Cortex of kidney (tissue), 1 donor: Measurements from ENCODE around the gene PYCR2.
"Not testable (repeated sequence)": the region's sequence is repeated elsewhere in the genome, so short reads cannot be mapped to it uniquely, and the experiment has no call there.

Experiments used
- DNase-seq: peaks from one replicate; lab custom pipeline; 2025; lab: John Stamatoyannopoulos, UW

The PYCR2 gene

DNA sequence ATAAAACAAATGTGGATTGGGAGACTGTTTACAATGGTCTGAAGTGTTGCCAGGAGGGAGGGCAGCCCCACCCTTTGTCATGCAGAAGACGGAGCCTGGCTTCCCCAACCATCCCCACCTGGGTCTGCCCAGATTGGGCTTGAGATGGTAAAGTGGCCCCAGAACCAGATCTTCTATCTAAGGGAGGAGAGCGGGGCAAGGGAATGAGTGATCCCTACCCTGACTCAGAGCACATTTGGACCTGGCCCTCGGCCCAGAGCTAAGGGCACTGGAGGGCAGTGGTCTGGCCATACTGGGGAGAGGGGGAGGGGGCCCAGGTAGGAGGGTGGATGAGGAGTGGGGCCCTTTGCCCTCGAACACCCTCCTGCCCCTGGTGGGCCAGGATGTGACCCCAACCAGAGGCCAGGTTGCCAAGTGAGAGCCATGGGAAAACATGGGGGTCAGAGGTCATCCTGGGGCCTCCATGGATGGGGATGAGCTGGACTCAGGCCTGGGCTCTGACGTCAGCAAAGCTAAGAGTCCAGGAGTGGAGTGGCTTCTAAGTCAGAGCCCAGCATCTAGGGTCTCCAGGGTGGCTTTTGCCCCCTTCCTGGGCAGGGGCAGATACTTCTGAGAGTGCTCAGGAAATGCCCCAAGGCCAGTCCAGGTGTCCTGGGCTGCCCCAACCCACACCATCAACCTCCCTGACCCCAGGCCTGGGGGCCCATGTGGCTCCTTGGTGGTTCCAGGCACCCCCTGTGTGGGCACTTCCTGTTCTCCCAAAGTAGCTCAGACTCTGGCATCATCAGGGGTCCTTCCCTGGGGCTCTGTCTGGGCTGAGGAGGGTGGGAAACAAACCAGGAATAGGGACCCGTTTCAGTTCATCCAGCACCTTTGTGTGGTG lies 33.5 kb downstream of the PYCR2 start:
- DNase-seq: no peak

DNA sequence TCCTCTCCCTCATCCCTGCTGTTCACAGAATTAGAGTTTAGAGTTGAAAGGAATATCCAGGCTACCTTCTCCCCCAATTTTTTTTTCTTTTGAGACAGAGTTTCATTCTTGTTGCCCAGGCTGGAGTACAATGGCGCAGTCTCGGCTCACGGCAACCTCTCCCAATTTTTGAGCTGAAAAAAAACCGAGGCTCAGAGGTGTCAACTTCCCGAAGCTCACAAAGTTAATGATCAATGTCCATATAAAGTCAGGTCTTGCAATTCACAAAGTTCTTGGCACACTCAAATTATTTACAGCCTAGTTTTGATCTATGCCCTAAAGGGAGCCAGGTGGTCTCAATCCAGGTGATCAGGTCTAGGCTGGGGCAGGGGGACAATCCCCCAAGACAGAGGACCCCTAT lies 34.3 kb downstream of the PYCR2 start:
- DNase-seq: no peak

DNA sequence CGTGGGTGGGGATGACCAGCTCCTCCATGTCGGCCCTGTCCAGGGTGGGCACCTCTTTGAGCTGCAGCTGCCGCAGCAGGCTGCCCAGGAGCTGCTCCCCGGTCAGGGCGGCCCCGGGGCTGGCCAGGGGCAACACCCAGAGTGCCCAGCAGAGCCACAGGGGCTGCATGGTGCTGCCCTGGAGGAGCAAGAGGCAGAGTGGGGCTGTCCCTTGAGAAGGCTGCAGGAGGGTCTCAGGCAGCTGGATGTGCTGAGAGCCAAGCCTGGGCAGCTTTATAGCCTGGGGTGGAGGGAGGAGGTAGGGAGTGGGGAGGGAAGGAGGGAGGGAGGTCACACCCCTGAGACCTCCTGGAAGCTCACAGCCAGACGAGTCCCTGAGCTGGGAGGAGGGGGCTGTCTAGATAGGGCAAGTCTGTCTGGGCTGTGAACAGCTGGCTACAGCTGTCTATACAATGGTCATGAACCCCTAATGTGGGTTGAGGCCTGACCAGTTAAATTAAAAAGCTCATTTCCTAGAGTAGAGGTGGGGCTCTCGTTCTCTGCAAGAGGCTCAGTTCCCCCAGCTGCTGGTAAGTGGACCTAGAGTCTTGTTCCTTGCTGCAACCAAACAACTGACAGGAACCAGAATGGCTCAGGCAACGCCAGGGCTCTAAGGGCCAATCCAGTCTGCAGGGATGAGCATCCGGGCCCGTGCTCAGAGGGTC lies 35.0 kb downstream of the PYCR2 start, which contains the start of gene LEFTY1:
Gene LEFTY1 (minus strand): TSS at position 249 of the 704 bp plus-strand sequence. CDS start 80 bp downstream, at position 169.
- no peak for DNase-seq

DNA sequence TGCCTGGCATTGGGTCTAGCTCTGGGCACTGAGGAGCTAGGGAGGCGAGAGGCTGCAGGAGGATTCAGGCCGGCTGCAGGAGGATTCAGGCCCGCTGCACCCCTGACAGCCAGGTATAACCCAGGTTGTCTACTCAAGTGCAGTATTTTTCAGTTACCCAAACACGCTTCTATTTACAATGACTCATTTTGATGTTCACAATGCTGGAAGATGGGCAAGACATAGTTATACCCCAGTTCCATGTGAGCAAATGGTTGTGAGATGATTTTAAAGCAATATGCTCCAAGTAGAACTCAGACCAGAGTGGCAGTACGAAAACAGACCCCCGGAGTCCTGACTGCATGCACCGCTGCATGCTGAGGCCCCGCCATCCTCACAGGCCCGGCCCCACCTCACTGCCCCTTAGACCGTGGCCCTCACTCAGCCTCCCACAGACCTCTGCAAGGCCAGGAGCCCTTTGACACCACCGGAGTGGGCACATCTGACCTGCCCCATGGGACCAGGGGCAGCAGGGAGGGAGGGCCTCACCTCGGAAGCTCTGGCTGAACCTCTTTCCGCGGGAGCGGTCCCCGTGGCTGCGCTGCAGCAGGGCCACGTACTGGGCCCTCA lies 35.7 kb downstream of the PYCR2 start:
- DNase-seq: no peak

DNA sequence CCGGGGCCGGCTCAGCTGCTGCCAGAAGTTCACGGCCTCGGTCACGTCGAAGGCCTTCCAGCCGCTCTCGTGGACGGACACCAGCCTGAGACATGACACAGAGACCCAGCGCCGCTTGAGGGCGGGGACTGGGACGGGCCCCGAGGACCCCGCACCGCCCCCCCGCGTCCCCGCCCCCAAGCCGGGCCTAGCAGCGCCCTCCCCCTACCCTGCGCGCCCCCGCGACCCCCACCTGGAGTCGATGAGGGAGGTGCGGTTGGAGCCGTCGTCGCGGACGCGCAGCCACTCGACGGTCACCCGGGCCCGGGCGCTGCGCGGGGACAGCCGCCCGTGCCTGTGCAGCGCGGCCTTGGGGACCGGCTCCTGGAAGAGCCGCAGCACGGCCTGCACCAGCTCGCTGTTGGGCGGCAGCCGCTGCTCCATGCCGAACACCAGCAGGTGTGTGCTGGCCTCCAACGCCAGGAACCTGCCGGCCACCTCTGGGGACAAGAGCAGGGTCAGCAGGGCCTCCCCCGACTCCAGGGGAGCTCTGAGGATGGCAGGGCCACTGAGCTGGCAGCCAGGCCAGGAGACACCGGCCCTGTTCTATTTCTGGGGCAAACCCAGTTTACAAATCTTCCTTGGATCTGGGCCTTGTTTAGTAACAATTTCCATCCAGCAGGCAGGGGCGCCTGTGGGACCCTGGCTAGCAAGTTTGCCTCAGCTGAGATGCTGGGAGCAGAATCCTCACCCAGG lies 36.3 kb downstream of the PYCR2 start:
- DNase-seq: not testable (repeated sequence)

DNA sequence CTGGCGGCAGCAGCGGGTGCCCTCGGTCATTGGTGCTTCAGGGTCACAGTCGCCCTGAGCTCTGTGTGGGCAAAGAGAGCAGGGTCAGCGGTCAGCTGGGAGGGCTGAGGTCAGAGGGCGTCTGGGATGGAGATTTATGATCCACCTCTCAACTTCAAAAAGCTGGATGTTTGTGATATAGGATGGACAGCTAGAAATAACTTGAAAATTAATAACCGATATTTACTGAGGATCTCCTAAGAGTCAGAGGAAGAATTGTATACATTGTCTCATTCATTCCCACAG lies 37.1 kb downstream of the PYCR2 start:
- DNase-seq: no peak

DNA sequence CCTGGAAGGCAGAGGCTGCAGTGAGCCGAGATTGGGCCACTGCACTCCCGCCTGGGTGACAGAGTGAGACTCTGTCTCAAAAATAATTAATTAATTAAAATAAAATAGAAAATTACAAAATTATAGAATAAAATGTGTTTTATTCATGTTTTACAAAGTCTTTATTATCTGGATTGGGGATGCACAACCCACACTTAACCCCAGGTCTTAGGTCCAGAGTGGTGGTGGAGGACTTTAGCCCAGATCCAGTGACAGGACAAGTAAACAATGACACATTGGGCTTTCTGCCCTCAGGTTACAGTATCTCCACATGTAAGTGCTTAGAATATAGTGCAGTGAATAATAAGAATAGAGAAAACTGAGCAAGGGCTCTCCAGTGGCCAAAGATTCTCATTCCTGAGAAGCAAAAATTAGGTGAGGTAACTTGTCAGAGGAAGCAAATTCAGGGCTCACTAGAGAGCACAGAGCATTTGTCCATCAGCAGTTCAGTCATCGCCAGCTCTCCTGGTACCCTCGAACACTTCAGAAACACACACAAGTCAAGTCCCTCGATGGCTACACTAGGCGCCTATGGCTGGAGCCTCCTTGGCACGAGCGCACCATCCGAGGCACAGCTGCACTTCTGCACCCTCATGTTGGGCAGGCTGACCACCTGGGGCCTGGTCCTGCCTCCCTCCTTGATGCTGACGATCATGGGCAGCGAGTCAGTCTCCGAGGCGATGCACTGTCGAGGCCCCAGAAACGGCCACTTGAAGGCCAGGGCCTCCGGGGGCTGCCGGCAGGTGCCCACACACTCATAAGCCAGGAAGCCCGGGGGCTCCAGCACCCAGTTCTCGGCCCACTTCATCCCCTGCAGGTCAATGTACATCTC lies 37.7 kb downstream of the PYCR2 start:
- no peak for DNase-seq

DNA sequence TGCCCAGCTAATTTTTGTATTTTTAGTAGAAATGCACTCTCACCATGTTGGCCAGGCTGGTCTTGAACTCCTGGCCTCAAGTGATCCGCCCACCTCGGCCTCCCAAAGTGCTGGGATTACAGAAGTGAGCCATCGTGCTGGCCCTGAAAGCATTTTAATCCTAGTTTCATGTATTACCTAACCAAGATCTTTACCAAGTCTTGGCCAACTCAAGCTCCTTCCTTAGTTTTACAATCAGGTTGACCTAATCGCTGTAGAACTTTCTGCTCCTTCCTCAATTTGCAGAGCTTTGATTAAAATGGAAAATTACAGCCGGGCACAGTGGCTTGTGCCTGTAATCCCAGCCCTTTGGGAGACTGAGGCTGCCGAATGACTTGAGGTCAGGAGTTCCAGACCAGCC lies 38.7 kb downstream of the PYCR2 start:
- DNase-seq: no peak

DNA sequence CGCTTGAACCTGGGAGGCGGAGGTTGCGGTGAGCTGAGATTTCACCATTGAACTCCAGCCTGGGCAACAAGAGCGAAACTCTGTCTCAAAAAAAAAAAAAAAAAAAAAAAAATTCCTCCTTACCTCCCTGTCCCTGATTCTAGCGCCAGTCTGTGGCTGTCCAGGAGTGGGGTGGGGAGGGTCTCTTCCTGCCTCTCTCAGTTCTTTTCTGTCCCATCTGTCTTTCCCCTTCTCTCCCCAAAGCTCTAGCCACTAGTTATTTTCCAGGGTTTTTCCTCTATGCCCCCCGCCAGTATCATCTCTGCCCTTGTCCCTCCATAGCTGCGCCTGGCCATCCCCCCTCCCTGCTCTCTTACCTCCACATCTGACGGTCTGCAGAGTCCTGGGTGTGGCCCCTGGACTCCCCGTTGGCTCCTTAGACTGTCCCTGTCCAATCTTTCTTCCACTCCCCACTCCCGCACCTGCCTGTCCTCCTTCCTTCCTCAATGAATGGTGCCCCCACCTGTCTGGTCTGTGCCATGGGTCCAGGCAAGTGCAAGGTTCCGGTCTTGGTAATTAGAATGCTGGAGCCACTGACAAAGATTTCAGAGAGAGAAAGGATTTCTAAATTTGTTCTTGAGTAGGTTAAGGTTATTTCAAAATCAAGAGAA lies 40.3 kb downstream of the PYCR2 start:
- no peak for DNase-seq

DNA sequence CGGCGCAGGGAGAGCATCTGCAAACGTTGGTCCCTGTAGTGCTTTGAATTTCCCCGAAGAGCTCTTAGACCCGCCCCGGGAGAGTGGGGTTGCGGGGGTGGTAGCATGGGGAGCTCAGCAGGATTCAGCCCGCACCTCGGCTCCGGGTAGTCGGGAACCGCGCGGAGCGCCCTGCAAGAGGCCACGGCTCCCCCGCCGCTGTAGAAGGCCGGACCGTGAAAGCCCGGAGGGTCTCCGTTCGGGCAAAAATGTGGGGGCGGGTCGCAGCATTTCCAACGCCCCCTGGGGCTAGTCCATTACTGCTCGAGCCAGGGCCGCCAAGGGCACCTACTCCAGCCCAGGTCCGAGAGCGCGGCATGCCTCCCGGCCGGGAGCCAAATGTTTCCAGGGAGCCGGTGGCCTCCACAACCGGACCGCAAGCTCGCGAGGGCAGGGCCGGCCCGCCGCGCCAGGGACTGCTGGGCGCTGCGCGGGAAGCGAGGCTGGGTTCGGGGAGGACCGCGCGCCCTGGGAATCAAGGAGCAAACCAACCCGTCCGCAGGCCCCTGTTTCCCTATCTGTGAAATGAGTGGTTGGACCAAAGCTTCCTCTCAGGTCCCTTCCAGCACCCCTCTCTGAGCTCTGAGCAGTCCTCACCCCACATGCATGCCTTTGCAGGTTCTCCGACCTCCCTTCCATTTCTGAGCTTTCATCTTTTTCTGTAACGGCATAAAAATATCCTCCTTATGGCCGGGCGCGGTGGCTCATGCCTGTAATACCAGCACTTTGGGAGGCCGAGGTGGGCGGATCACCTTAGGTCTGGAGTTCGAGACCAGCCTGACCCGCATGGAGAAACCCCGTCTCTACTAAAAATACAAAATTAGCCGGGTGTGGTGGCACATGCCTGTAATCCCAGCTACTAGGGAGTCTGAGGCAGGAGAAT lies 41.1 kb downstream of the PYCR2 start:
- no peak for DNase-seq

DNA sequence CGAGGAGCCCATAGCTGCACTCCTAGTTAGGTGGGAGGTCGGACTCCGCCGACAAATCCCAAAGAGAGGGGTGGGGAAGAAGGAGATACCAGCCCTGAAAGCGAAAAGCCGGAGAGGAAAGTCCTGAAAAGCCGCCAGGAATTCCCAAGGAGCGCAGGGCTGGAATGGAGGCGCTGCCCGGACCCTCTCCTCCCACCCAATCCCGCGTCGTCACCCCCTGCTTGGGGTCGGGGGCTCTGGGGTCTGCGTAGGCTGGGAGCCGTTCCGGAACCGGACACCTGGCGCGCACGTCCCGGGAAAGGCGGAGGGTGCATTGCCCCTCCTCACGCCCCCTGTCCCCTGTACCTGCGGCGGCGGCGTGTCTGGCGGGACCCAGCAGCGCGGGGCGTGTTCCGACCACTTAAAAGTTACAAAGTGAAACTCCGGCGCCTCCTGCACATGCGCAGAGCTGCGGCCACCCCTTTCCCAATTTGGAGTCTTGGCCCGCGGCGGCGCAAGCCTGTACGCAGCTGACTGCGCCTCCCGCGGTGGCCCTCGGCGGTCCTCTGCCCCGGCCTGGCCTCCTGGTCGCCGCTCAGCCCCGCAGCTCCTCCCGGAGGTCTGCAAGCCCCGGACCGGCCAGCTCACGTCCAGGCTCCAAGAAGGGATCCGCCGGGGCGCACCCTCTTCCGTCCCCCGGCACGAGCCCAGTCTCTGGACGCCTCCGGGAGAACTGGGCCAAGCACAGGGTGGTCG lies 41.9 kb downstream of the PYCR2 start, which contains the start of gene TMEM63A:
Gene TMEM63A (minus strand): TSS at position 422 of the 735 bp plus-strand sequence. CDS start 4,800 bp downstream, outside the sequence.
- no peak for DNase-seq

DNA sequence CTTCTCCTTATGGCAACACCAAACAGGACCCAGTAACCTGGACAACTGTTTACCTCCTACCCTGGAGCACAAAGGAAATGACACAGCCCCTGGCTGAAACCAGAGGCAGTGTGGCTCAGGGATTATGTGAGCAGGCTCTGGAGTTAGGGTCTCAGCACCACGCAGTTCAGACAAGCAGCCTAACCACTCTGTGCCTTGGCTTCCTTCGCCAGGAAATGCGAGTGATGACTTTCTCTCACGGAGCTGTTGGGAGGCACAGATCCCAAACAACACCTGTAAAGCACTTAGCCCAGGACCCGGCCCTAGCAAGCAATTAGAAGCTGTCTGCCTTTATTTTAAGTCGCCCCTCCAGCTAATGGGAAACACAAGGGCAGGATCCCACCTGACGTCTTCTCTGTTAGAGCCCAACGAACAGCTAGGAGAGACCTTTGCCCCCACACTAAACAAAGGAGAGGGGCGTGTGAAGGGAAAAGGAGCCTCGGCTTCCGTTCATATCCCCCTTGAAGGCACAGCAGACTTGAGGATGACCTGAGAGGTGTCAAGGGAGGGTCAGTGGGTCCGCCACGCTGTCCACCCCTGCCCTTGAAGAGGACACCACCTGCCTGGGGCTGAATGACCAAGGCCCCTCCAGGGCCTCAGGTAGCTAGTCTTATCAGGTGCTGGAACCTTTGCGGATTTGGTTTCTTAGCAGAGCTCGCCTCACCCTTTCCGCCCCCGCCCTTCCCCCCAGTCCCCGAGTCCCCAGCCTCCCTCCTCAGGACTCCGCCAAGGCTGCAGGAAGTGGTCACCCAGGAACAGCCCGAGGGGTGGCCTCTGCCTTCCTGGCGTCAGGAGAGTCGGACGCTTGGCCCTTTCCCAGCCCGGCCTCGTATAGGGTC lies 42.7 kb downstream of the PYCR2 start:
- no peak for DNase-seq

DNA sequence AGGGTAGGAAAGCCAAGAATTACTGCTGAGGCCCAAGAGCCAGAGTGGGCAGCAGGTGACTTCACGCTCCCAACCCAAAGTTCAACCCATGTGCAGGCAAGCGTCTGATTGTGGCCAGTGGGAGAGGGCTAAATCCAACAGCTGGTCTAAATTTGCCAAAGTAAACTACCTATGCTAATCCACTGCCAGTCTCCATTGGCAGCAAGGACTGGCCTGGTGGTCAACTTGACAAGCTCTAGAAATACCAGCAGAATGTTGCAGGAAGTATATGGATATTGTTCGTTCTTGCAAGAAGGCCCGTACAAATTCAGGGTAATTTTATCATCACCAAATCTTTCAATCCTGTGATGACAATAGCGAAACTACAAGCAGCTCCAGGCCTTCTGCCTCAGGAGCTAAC lies 43.4 kb downstream of the PYCR2 start:
- no peak for DNase-seq

DNA sequence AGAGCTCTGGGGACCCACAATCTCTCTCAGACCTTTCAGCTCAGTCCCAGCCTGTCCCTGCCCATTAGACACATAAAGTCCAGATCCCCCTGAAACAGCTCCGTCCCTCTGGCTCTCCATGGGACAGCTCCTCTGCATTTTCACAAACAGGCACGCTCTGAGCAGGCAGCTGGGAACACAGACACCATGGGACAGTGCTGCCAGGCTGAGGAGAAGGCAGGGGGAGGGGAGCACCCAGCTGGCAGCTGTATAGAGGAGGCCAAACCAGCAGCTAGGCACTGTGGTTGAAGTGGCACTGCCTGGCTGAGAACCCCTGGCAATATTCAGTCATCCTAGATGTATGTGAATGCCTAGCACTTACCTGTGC lies 43.8 kb downstream of the PYCR2 start:
- no peak for DNase-seq

DNA sequence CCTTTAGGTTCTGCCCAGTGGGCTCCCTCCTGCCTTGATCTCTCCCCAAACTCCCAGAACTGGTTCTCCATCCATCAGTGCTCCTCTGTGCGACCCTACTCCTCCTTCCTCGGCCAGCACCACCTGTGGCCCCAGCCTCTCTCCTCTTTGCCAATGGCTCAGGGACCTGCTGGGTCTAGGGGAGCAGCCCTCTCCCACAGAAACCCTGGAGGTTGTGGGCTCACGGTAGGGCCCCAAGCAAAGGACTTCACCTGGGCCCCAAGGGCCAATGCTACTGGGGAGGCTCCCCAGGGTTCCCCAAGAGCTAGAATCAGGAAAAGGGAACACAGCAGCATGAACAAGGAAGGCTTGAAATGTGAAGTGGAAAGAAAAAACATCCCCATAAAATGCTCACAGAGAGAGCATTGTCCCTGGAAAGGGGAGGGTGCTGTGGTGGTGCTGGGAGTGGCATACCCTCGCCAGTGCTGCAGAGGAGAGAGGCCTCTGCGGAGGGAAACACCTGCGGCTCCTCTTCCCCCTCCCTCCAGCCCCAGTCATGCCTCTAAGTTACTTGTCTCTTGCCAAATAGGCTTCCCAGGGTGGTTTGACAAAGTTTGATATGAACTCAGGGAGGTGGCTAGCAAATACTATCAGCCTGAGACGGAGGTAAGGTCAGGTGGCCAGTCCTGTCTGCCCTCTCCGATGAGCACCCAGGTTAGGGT lies 44.4 kb downstream of the PYCR2 start:
- no peak for DNase-seq

DNA sequence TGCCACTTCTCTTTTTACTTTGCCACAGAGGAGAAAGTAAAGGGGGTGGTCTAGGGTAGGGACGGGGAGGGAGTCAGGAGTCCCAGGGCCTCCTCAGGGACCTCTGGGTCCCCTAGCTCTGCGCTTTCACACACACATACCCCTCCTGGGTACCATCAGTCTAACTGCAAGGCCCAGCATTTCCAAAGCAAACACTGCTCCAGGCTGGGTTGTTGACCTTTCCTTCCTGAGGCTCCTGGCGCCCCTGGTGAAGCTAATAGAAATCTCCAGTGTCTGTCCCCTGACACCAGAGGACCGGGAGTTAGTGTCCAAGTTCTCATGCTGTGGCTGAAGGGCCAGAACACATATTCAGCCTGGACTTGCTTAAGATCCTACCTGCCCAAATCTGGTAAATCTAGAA lies 45.8 kb downstream of the PYCR2 start:
- no peak for DNase-seq

DNA sequence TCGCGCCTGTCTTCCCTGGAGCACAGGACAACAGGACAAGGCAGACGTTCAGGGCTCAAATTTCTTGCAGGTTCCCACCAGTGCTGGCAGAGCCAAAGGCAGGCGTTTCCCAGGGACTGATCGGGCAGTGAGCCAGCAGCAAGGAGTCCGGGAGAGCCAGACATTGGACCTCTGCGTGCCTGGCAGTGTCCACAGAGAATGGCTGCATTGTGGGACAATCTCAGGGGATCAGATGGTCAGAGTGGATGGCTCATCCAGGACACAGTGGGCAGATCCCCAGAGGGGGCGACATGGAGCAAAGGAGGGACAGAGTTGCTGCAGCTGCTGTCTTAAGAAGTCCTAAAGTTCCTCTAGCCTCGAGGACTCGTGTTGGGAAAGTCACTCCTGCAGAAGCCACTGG lies 46.5 kb downstream of the PYCR2 start:
- no peak for DNase-seq
